HEK293 (cell line): Measurements from ENCODE around the gene GARIN5A.

Experiments
- RBAK ChIP-seq: fragments of 450-650 bp; formaldehyde crosslinking; IDR thresholded peaks from 2 replicates; pipeline ENCODE4 v1.5.1; 2016; ENCODE audit warnings: missing biosample characterization, missing genetic modification characterization
- ZFP69B ChIP-seq: fragments of 450-650 bp; formaldehyde crosslinking; IDR thresholded peaks from 2 replicates; pipeline ENCODE4 v1.5.1; 2016; ENCODE audit warnings: missing biosample characterization, missing genetic modification characterization
- TF ChIP-seq, protein P1 (sequence below): fragments of 450-650 bp; formaldehyde crosslinking; IDR thresholded peaks from 2 replicates; pipeline ENCODE4 v1.5.1; 2016; ENCODE audit warnings: missing biosample characterization, missing genetic modification characterization

GRCh38 chr19:50468818-50469217, 7.8 kb downstream of the GARIN5A start:
- TF ChIP-seq, protein P1, sequence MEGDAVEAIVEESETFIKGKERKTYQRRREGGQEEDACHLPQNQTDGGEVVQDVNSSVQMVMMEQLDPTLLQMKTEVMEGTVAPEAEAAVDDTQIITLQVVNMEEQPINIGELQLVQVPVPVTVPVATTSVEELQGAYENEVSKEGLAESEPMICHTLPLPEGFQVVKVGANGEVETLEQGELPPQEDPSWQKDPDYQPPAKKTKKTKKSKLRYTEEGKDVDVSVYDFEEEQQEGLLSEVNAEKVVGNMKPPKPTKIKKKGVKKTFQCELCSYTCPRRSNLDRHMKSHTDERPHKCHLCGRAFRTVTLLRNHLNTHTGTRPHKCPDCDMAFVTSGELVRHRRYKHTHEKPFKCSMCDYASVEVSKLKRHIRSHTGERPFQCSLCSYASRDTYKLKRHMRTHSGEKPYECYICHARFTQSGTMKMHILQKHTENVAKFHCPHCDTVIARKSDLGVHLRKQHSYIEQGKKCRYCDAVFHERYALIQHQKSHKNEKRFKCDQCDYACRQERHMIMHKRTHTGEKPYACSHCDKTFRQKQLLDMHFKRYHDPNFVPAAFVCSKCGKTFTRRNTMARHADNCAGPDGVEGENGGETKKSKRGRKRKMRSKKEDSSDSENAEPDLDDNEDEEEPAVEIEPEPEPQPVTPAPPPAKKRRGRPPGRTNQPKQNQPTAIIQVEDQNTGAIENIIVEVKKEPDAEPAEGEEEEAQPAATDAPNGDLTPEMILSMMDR (tag by site-specific recombination): no peak
- TF ChIP-seq RBAK (no peak), ZFP69B (tag by site-specific recombination) (no peak)
